ENCODE measurements around the gene ASB3.
"Not testable (repeated sequence)": the region's sequence is repeated elsewhere in the genome, so short reads cannot be mapped to it uniquely, and the experiment has no call there.

Gene ASB3

DNA sequence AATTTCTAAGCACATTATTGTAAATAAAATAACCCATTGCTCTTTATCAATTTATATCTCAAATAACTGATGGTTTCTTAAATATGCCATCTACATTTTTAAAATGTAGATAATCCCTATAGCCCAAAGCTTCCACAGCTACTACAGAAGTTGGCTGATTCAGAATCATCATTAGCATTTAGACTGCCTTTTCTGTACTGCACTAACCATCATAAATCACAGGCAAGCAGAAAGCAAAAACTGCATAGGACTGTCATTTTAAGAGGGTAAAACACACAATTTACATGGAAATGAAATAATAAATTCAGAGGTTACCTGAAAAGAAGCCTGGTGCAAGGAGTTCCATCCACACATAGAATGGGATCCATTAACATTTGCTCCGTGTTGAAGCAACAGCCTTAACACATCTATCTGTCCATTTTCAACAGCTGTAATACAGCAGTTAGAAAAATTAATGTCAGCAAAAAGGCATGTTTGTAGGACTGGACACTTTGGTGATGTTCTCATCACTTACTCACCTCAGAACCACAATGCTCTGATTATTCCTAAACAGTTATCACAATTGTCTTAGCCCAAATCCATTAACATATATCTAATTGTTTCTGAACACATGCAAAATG is 57.5 kb downstream of the ASB3 start:
- no peak for DNase-seq

DNA sequence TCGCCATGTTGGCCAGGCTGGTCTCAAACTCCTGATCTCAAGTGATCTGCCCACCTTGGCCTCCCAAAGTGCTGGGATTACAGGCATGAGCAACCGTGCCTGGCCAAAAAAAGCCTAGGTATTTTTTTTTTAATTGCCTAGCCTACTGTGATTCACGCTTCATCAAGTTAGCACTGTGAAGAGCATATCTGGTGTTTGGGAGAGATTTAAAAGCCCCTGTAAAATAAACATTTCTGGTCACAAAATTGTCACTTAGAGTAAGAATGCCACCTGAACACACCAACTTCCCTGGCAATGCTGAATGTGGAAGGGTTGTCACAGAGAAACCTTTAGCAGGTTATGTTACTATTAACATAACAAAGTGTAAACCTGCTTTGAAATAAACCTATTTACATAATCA is 58.8 kb downstream of the ASB3 start:
- DNase-seq = no peak

- DNase-seq = no peak
These were observed 61.1 kb downstream of the ASB3 start for GRCh38 chr2:53725662-53726061.

GRCh38 chr2:53724536-53724935 is 62.2 kb downstream of the ASB3 start:
- DNase-seq = no peak

GRCh38 chr2:53720944-53721343 is 65.8 kb downstream of the ASB3 start:
- not testable (repeated sequence) for DNase-seq

DNA sequence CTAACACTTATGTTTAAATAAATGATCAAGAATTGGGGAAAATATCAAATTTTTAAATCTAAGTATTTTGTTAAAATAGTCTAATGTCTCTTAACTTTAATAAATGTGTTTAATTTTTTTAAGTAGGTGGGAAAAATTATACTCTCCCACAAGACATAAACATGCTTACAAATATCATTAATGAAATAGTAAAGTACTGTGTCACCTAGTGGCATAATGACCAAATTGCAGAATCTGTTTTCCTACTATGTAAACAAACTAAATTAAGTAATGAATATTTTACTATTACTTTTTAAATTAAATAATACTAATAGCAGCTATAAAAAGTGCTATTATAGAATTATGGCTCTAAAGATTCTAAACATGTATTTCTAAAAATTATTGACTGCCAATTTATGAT is 71.2 kb downstream of the ASB3 start:
- no peak for DNase-seq

DNA sequence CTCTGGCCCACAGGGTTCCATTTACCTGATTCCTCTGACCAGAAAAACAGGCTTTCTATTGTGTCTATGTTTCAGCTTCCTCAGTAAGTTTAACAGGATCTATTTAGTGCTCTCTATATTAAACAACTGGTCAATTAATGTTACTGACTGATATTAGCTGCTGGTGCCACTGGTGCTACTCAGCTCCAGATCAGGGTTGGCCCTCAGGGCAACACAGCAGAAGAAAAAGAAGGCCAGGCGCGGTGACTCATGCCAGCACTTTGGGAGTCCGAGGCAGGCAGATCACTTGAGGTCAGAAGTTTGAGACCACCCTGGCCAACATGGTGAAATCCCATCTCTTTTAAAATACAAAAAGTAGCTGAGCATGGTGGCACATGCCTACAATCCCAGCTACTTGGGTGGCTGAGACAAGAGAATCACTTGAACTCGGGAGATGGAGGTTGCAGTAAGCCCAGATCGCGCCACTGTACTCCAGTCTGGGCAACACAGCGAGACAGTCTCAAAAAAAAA is 75.4 kb downstream of the ASB3 start:
- DNase-seq = no peak

GRCh38 chr2:53708988-53709387 is 77.8 kb downstream of the ASB3 start:
- DNase-seq = no peak

GRCh38 chr2:53701221-53701620 is 85.5 kb downstream of the ASB3 start:
- DNase-seq = no peak

- DNase-seq = no peak
These were observed 89.1 kb downstream of the ASB3 start for GRCh38 chr2:53697686-53698085.

DNA sequence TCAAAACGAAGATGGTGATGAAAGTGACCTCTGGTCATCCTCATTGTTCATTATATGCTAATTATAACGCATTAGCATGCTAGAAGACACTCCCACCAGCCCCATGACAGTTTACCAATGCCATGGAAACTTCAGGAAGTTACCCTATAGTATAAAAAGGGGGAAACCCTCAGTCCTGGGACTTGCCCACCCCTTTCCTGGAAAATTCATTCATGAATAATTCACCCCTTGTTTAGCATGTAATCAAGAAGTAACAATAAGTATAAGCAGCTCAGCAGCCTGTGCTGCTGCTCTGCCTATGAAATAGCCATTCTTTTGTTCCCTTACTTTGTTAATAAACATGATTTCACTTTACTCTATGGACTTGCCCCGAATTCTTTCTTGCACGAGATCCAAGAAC is 89.7 kb downstream of the ASB3 start:
- no peak for DNase-seq

DNA sequence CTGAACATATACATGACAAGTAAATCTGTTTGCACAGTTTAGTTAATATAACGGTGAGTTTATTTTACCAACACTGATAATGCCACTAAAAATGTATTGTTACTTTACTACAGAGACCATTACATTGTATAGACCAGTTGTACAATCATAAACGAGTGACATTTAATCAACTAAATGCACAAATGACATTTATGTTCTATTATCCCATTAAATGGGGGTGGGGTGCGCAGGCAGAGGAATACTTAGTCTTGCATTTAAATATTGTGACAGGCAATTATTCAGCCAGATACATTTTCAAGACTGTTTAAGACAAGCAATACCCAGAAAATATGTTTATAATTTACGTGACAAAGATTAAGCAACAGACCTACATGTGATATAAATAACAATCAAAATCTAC is 91.2 kb downstream of the ASB3 start:
- DNase-seq = no peak

DNA sequence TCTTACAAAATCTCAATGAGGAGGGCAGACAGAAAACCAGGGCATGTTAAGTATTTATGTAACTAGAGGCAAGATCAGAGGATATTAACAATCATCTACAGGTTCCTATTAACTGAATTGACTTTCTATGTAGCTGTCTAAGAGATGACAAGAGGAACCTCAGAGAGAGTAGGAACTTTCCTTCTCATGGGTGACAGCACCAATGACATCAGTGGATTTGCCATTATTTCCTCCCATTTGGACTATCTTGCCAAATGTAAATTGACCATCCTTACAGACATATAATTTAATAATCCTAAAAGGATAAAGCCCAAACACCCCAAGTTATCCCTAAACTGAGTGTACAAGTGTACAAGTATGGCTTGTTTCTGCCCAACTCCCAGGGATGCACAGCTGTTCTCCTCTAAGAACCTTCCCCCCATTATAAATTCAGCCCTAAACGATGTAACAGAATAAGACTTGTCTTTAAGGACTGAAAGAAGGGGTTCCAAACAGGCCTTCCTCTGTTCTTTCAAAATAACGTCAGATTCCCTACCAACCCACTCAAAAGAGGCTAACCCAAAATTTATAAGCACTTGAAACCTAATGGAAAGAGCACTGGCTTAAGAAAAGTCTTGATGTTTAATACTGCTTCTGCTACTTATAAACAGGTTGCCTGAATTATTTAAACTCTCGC is 92.5 kb downstream of the ASB3 start:
- no peak for DNase-seq

GRCh38 chr2:53690876-53691275 is 95.9 kb downstream of the ASB3 start:
- no peak for DNase-seq

DNA sequence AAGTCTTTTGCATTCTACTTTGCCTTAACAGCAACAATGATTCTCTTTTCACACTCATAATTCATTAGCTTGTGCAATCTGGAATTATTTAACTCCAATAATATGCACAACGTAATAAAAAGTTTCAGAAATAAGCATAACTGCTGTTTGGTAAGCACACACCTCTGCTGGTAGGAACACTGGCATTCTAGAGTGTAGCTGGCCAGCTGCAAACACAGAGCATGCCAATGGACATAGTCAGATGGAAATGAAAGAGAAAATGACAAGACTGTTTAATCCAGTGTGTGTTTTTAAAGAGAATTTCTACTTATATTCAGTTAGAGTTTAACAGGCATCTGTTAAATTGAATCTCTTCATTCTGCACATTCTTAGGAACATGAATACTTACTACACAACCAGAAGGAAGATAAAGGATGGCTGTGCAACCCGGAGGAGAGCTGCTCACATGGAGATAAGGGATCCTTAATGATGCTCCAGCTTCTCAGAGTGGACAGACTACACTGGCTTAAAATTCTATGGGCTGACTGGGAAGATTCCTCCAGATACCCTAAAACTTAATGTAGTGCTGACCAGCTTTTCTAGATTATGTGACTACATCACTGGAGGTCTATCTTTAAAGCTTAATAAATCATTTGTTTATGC is 113.8 kb downstream of the ASB3 start:
- no peak for DNase-seq

DNA sequence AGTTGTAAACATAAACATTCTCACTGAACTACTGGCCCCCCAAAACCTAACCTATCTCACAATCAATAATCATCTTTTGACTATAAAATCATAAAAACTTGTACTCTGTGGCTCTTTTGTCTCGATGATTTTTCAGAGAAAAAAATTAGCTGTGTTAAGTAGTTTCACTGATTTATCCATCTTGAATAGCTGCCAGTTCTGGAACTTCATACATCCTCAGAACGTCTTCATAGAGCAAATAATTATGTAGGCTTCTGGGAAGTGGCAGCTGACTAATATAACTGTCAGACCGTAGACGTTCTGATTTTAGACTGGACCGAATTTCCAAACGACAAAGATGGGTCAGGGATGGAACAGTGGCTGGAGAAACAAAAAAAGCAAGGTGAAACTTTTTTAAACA is 116.4 kb downstream of the ASB3 start:
- DNase-seq = no peak

DNA sequence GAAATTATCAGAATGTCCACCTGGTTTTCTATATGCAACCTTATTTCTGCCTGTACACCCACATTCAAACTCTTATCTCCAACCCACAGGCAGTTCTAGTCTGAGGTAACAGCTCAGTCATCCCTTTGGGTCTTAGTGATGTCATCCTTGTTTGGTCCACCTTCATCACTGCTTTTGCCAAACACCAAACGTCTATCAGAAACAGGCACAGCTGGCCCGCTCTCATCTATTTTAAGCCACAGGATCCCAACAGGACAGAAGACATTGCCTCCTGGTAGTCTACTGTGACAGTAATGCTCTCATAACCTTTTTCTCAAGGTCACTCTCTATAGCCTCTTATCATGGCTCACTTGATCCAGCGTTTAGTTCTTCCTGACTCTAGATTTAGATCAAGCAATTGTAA is 118.1 kb downstream of the ASB3 start:
- DNase-seq = no peak

- DNase-seq = not testable (repeated sequence)
These were observed 119.6 kb downstream of the ASB3 start for GRCh38 chr2:53667130-53667529.

- DNase-seq = no peak
These were observed 125.9 kb downstream of the ASB3 start for GRCh38 chr2:53660886-53661285.

GRCh38 chr2:53658474-53658873 is 128.3 kb downstream of the ASB3 start:
- DNase-seq = not testable (repeated sequence)

- no peak for DNase-seq
These were observed 131.5 kb downstream of the ASB3 start for GRCh38 chr2:53655256-53655655.

DNA sequence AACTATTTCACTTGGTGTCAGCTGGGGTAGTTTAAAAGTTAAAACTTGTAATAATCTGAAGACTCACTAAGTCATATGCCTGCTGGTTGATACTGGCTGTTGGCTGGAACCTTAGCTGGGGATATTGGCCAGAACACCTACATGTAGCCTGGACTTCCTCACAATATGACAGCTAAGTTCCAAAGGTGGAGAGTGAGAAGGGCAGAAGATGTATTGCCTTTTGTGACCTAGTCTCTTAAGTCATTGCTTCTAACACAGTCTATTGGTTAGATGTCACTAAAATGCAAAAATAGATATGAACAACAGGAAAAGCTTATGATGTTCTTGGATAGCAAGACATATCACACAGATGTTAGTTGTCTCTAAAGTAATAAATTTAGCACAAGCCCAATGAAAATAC is 132.4 kb downstream of the ASB3 start:
- DNase-seq = no peak

GRCh38 chr2:53652131-53652530 is 134.6 kb downstream of the ASB3 start:
- no peak for DNase-seq

- no peak for DNase-seq
These were observed 140.0 kb downstream of the ASB3 start for GRCh38 chr2:53646788-53647187.
